Raji (cell line): ENCODE results near the gene AGXT.

ENCODE experiments used
- POLR2A ChIP-seq: IDR thresholded peaks from 2 replicates; pipeline ENCODE4 v1.6.1; 2011; ENCODE audit warnings: low read depth, low read length, control low read depth; ENCODE audit not compliant: insufficient read depth

Gene AGXT

DNA sequence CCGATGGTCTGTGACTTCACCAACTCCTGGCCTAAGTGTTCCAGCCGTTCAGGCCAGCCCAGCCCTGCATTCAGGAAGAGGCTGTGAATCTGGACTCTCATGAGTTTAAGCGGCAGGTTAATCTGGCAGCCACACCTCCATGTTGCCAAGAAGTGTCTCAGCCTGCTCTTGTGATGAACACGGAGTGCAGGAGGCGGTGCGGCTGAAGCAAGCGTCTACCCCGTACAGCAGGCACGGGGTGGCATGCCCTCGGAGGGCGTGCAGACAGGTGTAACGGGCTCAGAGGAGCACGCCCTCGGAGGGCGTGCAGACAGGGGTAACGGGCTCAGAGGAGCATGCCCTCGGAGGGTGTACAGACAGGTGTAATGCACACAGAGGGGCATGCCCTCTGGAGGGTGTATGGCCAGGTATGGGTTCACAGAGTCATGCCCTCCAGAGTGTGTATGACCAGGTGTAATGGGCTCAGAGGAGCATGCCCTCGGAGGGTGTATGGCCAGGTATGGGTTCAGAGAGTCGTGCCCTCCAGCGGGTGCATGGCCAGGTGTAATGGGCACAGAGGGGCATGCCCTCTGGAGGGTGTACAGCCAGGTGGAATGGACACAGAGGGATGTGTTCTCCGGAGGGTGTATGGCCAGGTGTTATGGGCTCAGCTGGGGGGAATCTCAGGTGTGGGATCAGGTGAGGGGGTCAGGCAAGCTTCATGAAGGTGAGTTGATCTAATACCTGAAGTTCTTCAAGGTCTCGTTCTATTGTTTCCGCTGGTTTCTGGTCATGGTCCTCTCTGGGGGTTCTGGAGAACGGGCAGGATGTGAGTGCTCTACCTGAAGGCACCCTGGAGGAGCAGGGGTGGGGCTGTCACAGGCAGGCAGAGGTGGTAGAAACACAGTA, 60.1 kb downstream of the AGXT start:
- no peak for TF ChIP-seq POLR2A

- no peak for TF ChIP-seq POLR2A
Observed at GRCh38 chr2:240929364-240930095, 60.9 kb downstream of the AGXT start.
